Endothelial cell of umbilical vein (primary cell): ENCODE data around the gene KCNC1. TPM values are rescaled to one million over a fixed set of nuclear protein-coding genes. Genes with fewer than 3 reads are reported as not detected.

Source experiments
- BruUV-seq: library from RNA; stranded (reverse); fragments of 400-500 nt; replicated peaks from 2 replicates; lab custom pipeline; 2021; lab: Mats Ljungman, UMichigan
- CTCF ChIA-PET: fragments of 300-600, 350-600 bp; sonication (Branson Sonifier 250); formaldehyde crosslinking; loops from one replicate; lab custom pipeline; 2021; ENCODE audit warnings: antibody characterized with exemption, inconsistent platforms; lab: Charles Lee
- POLR2A ChIA-PET: fragments of 300-600, 350-600 bp; sonication (Branson Sonifier 250); formaldehyde crosslinking; loops from one replicate; lab custom pipeline; 2021; ENCODE audit warnings: antibody characterized with exemption, inconsistent platforms; lab: Charles Lee
- DNase-seq: peaks from one replicate; pipeline ENCODE4 v3.0.0-alpha.2; 2011; ENCODE audit warnings: low read depth, low spot score
- FAIRE-seq: peaks from 2 replicates; lab custom pipeline; 2011; peaks lifted over from hg19 to GRCh38; lab: Jason Lieb, UNC
- H2AFZ ChIP-seq: 2 replicates; pipeline ENCODE4 v1.6.0; 2012; ENCODE audit warnings: low read depth, low read length, control low read depth, inconsistent platforms
- H3K27ac ChIP-seq: 2 replicates; pipeline ENCODE4 v1.5.1; 2011; ENCODE audit warnings: low read depth, mild to moderate bottlenecking, control low read depth, low read length, moderate library complexity; ENCODE audit not compliant: insufficient read depth
- H3K27me3 ChIP-seq, 2 experiments: 2 replicates each; pipeline versions ENCODE4 v1.6.0 to v1.6.1; 2011; ENCODE audit warnings: low read length in 2 of 2, mixed read lengths in 1 of 2; ENCODE audit not compliant: control insufficient read depth in 2 of 2, insufficient read depth in 2 of 2
- H3K36me3 ChIP-seq, 2 experiments: 2 replicates in 1 of 2; 3 replicates in 1 of 2; pipeline ENCODE4 v1.5.1; 2011; ENCODE audit warnings: low read length in 2 of 2, mild to moderate bottlenecking in 1 of 2, moderate library complexity in 1 of 2; ENCODE audit not compliant: control insufficient read depth in 2 of 2, insufficient read depth in 2 of 2; ENCODE audit errors: extremely low read depth in 1 of 2
- H3K4me1 ChIP-seq: 3 replicates; pipeline ENCODE4 v1.5.1; 2011; ENCODE audit warnings: mild to moderate bottlenecking, low read length; ENCODE audit not compliant: control insufficient read depth, insufficient read depth; ENCODE audit errors: extremely low read depth
- H3K4me2 ChIP-seq: 2 replicates; pipeline ENCODE4 v1.6.1; 2011; ENCODE audit warnings: low read length, control low read depth, mixed read lengths; ENCODE audit not compliant: insufficient read depth
- H3K4me3 ChIP-seq, 3 experiments: fragments of 200-600 bp in 1 of 3; sonication (generic), shearing (Covaris generic) in 1 of 3; replicated peaks in 1 of 3; 2 replicates each; pipeline ENCODE4 v1.5.1; 2011 to 2016; ENCODE audit warnings: control low read depth in 3 of 3, low read length in 3 of 3, mild to moderate bottlenecking in 2 of 3, inconsistent platforms in 1 of 3, low read depth in 1 of 3, moderate library complexity in 1 of 3; ENCODE audit not compliant: insufficient read depth in 1 of 3
- H3K79me2 ChIP-seq: 2 replicates; pipeline ENCODE4 v1.6.0; 2012; ENCODE audit warnings: low read length, inconsistent platforms; ENCODE audit not compliant: control insufficient read depth, insufficient read depth
- H3K9ac ChIP-seq: replicated peaks from 2 replicates; pipeline ENCODE3; 2011; ENCODE audit warnings: low read length, control low read depth; ENCODE audit not compliant: insufficient read depth; ENCODE audit errors: extremely low read depth
- H3K9me1 ChIP-seq: replicated peaks from 3 replicates; pipeline ENCODE4 v1.6.0; 2011; ENCODE audit warnings: mild to moderate bottlenecking, low read length; ENCODE audit not compliant: control insufficient read depth, insufficient read depth; ENCODE audit errors: extremely low read depth
- H3K9me3 ChIP-seq: replicated peaks from 2 replicates; pipeline ENCODE4 v1.5.1; 2012; ENCODE audit warnings: low read length, inconsistent platforms; ENCODE audit not compliant: control insufficient read depth, insufficient read depth
- H4K20me1 ChIP-seq: replicated peaks from 2 replicates; pipeline ENCODE3; 2011; ENCODE audit warnings: mild to moderate bottlenecking, low read length; ENCODE audit not compliant: control insufficient read depth, insufficient read depth; ENCODE audit errors: extremely low read depth
- CTCF ChIP-seq, 2 donors: IDR thresholded peaks; 1 replicate in 1 of 2; 2 replicates in 1 of 2; pipeline ENCODE4 v1.5.1; 2011; ENCODE audit warnings: low read length in 2 of 2, mild to moderate bottlenecking in 2 of 2, moderate library complexity in 2 of 2, control low read depth in 1 of 2, inconsistent platforms in 1 of 2, low read depth in 1 of 2; ENCODE audit not compliant: insufficient read depth in 1 of 2; ENCODE audit errors: extremely low read depth in 1 of 2
- EZH2 ChIP-seq: IDR thresholded peaks from 2 replicates; pipeline ENCODE4 v1.6.1; 2012; ENCODE audit warnings: borderline replicate concordance, low read depth, mild to moderate bottlenecking, moderate library complexity, low read length, inconsistent platforms; ENCODE audit not compliant: severe bottlenecking
- FOS ChIP-seq: IDR thresholded peaks from 2 replicates; pipeline ENCODE4 v1.6.1; 2011; ENCODE audit warnings: mild to moderate bottlenecking, low read length, moderate library complexity, borderline replicate concordance; ENCODE audit not compliant: insufficient read depth
- GATA2 ChIP-seq: IDR thresholded peaks from 2 replicates; pipeline ENCODE4 v1.7.0; 2011; ENCODE audit warnings: low read depth, mild to moderate bottlenecking, moderate library complexity, mixed read lengths, low read length; ENCODE audit not compliant: insufficient read length, insufficient read depth
- JUN ChIP-seq: IDR thresholded peaks from 2 replicates; pipeline ENCODE4 v1.6.1; 2011; ENCODE audit warnings: borderline replicate concordance, low read depth; ENCODE audit not compliant: insufficient read length, insufficient read depth
- MYC ChIP-seq: IDR thresholded peaks from one replicate; pipeline ENCODE4 v1.6.1; 2011; ENCODE audit warnings: mild to moderate bottlenecking, low read depth, low read length
- POLR2A ChIP-seq: IDR thresholded peaks from 2 replicates; pipeline ENCODE4 v1.6.1; 2012; ENCODE audit warnings: low read depth, mild to moderate bottlenecking, control low read depth, low read length
- POLR2AphosphoS5 ChIP-seq: IDR thresholded peaks from 2 replicates; pipeline ENCODE4 v1.6.1; 2012; ENCODE audit warnings: low read depth, mild to moderate bottlenecking, control low read depth, low read length, moderate library complexity; ENCODE audit not compliant: insufficient read depth
- dilution Hi-C: fragments of 300-500 bp; cut with MboI; formaldehyde crosslinking; loops from one replicate; pipeline ENCODE4 v1.15.0; 2019; ENCODE audit warnings: low sequenced_read_pairs; ENCODE audit not compliant: extremely low pct_ligation_motif_present
- intact Hi-C: fragments of 100-400 bp; cut with micrococcal nuclease; formaldehyde crosslinking; loops from one replicate; pipeline ENCODE4 v1.10.0; 2022
- polyA plus RNA-seq, 4 experiments: library from polyadenylated mRNA; depleted of rRNA in 3 of 4; stranded (reverse) in 3 of 4; unstranded in 1 of 4; fragments of >200 nt; gene quantifications; 2 replicates each; pipeline versions ENCODE4 v1.2.1 to v1.2.3, GENCODE V29; 2011 to 2012; ENCODE audit warnings: missing spikeins in 1 of 4
- total RNA-seq: library from RNA; stranded (reverse); gene quantifications from 2 replicates; pipeline ENCODE4 v1.2.3, GENCODE V29; 2021
- TF ChIP-seq, protein P1 (sequence below): IDR thresholded peaks from 2 replicates; pipeline ENCODE4 v1.6.1; 2011; ENCODE audit not compliant: insufficient read depth, insufficient read length

The KCNC1 gene
- total and polyA plus RNA-seq, 2 donors (not counting 3 experiments of a cell fraction or from before 2014, with no cell fraction given): not detected

DNA sequence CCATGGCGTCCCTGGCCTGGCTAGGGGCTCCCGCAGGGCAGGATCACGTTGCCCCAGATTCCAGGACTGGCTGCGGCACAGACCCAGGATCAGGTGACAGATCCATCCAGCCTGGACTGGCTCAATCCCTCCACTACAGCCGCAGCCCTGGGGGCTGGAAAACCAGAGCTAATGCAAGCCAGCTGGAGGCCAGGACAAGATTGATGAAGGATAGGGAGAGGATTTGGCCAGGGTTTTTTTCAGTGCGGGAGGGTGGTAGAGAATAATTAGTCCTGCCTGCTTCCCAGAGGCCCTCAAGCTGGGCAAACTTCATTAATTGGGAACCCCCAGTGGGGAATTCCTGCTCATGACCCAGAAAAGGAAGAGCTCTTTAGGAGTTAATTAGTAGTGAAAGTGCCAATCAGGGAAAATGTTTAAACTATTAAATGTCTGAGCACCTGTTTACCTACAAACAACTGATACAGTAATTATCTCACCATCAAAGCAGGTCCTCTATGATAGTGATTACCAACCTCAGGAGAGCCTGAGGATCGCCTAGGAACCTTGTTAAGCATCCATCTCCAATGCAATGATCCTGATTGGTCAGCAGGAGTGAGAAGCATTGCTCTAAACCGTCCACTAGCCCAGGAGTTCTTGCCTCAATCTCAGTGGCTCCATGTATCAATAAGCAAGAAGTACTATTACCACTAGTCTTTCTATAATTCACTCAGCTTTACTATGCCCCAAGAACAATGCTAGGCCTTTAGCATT, 48.2 kb upstream of the KCNC1 start:
- Histone ChIP-seq H3K4me1 (no peaks in the 10 kb centered on the region), H2AFZ (no peak overlapping the region), H3K79me2 (no peaks in the 10 kb centered on the region), H3K27me3 (peaks cover 4 to 10% of the 10 kb centered on the region in 2 experiments), H3K36me3 (no peaks in the 10 kb centered on the region), H3K9ac (no peak overlapping the region), H3K4me2 (no peak overlapping the region), H3K9me3 (no peaks in the 10 kb centered on the region), H3K27ac (no peak overlapping the region), H3K9me1 (no peaks in the 10 kb centered on the region), H3K4me3 (no peak overlapping the region), H4K20me1 (no peaks in the 10 kb centered on the region)
- no peak for DNase-seq
- ChIA-PET POLR2A (no interaction called here), CTCF (no interaction called here)
- BruUV-seq: no TSS peak
- FAIRE-seq: no peak
- TF ChIP-seq POLR2AphosphoS5: no peak
- dilution Hi-C loops (no loop called here), intact Hi-C loops (no loop called here)

- H3K9me1 ChIP-seq: no peaks in the 10 kb centered on the region
- dilution Hi-C loops: no loop called here
- H3K79me2 ChIP-seq: no peaks in the 10 kb centered on the region
- H4K20me1 ChIP-seq: no peaks in the 10 kb centered on the region
- peaks cover 7 to 19% of the 10 kb centered on the region in 2 experiments for H3K27me3 ChIP-seq
- no peak overlapping the region for H3K4me3 ChIP-seq
- CTCF ChIA-PET: no interaction called here
- FAIRE-seq: no peak
- intact Hi-C loops: no loop called here
- H3K9ac ChIP-seq: no peak overlapping the region
- no peak for TF ChIP-seq POLR2AphosphoS5
- TF ChIP-seq CTCF (IDR thresholded peaks at IDR 0.05; ENCODE audit: extremely low read depth in 1 of 2, insufficient read depth in 1 of 2, low read depth in 1 of 2, low read length in 2 of 2): no peak
- no peak for TF ChIP-seq EZH2
- TF ChIP-seq, protein P1, sequence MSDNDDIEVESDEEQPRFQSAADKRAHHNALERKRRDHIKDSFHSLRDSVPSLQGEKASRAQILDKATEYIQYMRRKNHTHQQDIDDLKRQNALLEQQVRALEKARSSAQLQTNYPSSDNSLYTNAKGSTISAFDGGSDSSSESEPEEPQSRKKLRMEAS: no peak
- TF ChIP-seq JUN: no peak
- TF ChIP-seq GATA2: no peak
- no peak for TF ChIP-seq FOS
- TF ChIP-seq MYC: no peak
- TF ChIP-seq POLR2A: no peak
- POLR2A ChIA-PET: no interaction called here
- H3K4me1 ChIP-seq: no peaks in the 10 kb centered on the region
- no peak for DNase-seq
- BruUV-seq: no TSS peak
- no peak overlapping the region for H2AFZ ChIP-seq
- H3K27ac ChIP-seq: no peak overlapping the region
- H3K36me3 ChIP-seq: no peaks in the 10 kb centered on the region
- no peak overlapping the region for H3K4me2 ChIP-seq
- no peaks in the 10 kb centered on the region for H3K9me3 ChIP-seq
These were observed 46.5 kb upstream of the KCNC1 start for GRCh38 chr11:17687946-17688670.
